ENCODE measurements around the gene FRZB. TPM values are rescaled to one million over a fixed set of nuclear protein-coding genes. Genes with fewer than 3 reads are reported as not detected.

Gene FRZB, protein sequence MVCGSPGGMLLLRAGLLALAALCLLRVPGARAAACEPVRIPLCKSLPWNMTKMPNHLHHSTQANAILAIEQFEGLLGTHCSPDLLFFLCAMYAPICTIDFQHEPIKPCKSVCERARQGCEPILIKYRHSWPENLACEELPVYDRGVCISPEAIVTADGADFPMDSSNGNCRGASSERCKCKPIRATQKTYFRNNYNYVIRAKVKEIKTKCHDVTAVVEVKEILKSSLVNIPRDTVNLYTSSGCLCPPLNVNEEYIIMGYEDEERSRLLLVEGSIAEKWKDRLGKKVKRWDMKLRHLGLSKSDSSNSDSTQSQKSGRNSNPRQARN
- total RNA-seq = 0.11 and 0.12 TPM in 2 replicates

DNA sequence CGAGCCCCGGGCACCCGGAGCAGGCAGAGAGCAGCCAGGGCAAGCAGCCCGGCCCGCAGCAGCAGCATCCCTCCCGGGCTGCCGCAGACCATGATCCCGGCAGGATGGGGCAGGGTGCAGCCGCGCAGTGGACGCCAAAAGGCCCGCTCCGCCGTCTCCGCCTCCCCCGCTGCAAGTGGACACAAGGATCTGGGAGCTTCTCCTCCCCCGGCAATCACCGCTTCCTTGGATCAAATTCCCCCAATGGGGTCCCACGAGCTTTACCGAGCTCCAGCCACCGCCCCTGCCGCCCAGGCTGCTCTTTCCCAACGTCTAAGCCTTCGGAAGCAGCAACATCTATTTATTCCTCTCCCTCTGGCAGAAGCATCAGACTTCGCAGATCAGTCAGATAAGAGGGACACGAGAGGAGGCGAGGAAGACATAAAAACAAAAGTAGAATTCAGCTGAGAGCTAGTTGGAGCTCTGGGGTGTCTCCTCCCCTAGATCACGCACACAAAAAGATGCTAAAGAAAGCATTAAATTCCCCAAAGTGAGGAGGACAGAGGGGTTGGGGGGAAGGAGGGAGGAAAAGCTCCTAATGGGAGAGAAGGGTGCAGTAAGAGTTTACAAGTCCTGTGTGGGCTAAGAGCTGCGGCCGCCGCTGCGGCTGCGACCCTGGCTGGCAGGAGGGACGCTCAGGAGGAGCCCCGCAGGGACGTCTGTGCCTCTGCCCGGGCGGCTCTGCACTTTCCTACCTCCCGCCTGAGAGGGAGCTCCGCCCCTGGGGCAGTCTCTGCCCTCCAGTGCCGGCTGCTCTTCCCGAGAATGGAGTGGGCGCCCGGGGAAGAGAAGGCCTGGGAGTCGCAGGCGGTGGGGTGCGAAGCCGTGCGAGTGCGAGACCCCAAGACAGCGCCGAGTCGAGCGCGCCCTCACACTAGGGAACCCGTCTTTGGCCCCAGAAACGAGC is at the start of gene FRZB:
Gene FRZB (minus strand): TSS at position 177 of the 946 bp plus-strand sequence. CDS start 85 bp downstream, at position 92.

Other genes with a start within 250 kb of the FRZB start
- gene DNAJC10, start 150.4 kb downstream of the FRZB start, total RNA-seq = 154 and 193 TPM in 2 replicates
- gene NCKAP1, start 171.8 kb upstream of the FRZB start, total RNA-seq = 206 and 221 TPM in 2 replicates
- gene DUSP19, start 212.1 kb upstream of the FRZB start, total RNA-seq = 3.3 and 3.7 TPM in 2 replicates